KOPT-K1 (cell line): Measurements from ENCODE around the gene TANGO6.
"Not testable (repeated sequence)": the region's sequence is repeated elsewhere in the genome, so short reads cannot be mapped to it uniquely, and the experiment has no call there.

Experiments used
- H3K27ac ChIP-seq: fragments of 200-600 bp; sonication (generic); 2 replicates; pipeline ENCODE4 v1.5.1; 2016; ENCODE audit warnings: antibody characterized with exemption, mild to moderate bottlenecking, low read depth, low read length; ENCODE audit not compliant: poor library complexity, severe bottlenecking
- H3K36me3 ChIP-seq: fragments of 200-600 bp; sonication (generic); 2 replicates; pipeline ENCODE4 v1.5.1; 2017; ENCODE audit warnings: antibody characterized with exemption, mild to moderate bottlenecking, low read length, moderate library complexity; ENCODE audit not compliant: insufficient read depth
- H3K9me3 ChIP-seq: fragments of 200-600 bp; sonication (generic); 2 replicates; pipeline ENCODE4 v1.5.1; 2017; ENCODE audit warnings: antibody characterized with exemption, low read length, mild to moderate bottlenecking; ENCODE audit not compliant: insufficient read depth, poor library complexity, severe bottlenecking

Gene TANGO6

DNA sequence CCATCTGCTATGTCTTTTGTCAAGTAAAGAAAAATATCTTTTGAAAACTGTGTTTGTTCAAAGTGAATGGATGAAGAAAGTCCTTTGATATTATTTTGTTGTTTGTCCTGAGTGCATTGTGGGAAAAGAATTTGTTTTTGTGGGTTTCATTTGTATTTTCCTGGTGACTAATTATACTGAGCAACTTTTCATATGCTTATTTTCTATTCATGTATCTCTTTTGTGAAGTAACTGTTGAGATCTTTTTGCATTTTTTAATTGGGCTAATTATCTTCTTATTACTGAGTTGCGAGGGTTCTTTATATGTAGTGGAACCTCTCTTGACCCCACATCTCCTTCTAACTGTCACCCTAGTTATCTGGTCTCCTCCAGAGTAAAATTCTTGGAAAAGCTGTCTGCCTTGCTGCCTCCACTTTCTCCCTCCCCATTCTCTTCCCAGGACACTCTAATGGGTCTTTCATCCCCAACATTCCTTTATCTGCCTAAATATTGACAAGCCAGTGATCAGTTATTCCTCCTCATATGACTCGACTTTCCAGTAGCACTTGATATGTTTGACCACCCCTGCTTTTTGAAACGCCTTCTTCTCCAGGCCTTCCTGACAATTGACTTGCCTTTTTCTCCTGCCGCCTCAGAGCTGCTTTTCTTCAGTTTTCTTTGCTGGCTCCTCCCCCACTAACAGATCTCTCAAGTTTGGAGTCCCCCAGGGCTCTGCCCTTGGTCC lies 144.6 kb downstream of the TANGO6 start:
- Histone ChIP-seq H3K27ac (no peak overlapping the region), H3K36me3 (no peaks in the 10 kb centered on the region), H3K9me3 (no peaks in the 10 kb centered on the region)

DNA sequence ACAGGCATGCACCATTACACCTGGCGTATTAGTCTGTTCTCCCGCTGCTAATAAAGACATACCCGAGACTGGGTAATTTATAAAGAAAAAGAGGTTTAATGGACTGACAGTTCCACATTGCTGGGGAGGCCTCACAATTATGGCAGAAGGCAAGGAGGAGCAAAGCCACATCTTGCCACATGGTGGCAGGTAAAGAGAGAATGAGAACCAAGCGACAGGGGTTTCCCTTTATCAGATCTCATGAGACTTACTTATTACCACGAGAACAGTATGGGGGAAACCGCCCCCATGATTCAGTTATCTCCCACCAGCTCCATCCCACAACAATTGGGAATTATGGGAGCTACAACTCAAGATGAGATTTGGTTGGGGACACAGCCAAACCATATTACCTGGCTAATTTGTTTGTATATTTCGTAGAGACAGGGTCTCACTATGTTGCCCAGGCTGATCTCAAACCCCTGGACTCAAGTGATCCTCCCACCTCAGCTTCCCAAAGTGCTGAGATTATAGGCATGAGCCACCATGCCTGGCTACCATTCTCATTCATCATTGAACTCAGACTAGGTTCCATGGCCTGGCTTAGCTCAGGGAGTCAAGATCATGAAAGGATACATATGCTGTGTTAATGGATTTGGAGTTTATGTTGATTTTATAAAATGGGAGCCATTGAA lies 147.0 kb downstream of the TANGO6 start:
- H3K9me3 ChIP-seq, H3K27ac ChIP-seq, H3K36me3 ChIP-seq: not testable (repeated sequence)

DNA sequence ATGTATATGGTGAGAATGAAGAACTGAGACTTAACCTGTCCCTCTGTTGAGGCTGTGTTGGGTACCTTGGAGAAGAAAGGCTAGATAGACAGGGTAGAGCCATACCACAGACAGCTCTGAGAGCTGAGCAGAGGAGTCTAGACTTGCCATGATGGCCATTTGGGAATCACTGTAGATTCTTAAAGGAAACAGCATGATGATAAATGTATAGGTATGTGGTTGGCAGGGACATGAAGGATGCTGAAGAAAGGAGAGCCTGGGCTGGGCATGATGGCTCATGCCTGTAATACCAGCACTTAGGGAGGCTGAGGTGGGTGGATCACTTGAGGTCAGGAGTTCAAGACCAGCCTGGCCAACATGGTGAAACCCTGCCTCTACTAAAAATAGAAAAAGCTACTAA lies 147.7 kb downstream of the TANGO6 start:
- no peak overlapping the region for H3K27ac ChIP-seq
- H3K36me3 ChIP-seq = no peaks in the 10 kb centered on the region
- no peaks in the 10 kb centered on the region for H3K9me3 ChIP-seq

DNA sequence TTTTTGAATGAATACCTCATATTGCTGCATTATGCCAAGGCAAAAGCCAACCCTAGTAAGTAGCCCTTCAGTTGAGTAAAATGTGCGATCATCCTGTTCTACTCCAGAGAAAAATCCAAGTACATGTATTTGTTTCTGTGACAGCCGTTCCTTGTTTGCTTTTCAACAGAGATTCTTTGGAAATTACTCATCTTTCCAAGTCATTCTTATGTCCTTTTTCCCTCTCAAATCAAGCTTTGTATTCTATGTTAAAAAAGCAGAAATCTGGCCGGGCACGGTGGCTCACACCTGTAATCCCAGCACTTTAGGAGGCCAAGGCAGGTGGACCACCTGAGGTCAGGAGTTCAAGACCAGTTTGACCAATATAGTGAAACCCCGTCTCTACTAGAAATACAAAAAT lies 149.2 kb downstream of the TANGO6 start:
- H3K9me3 ChIP-seq = no peaks in the 10 kb centered on the region
- no peaks in the 10 kb centered on the region for H3K36me3 ChIP-seq
- H3K27ac ChIP-seq = no peak overlapping the region

DNA sequence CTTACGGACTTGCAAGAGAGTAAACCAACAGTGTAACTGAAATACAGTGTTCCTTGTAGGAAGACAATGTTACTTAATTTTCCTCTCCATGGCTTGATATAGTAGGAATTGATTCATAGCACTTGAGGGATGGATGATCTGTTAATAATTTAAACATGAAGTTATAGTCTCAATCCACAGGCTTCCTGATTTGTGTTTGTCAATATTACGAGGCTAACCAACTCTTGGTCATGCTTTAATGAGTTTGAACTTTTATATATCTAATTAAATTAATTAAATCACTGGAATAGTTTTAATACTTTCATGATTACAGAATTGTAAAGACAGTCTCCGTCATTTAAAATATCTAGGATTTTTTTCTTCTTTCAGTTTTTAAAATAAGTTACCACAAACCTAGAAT lies 150.1 kb downstream of the TANGO6 start:
- Histone ChIP-seq H3K27ac (no peak overlapping the region), H3K36me3 (no peaks in the 10 kb centered on the region)

DNA sequence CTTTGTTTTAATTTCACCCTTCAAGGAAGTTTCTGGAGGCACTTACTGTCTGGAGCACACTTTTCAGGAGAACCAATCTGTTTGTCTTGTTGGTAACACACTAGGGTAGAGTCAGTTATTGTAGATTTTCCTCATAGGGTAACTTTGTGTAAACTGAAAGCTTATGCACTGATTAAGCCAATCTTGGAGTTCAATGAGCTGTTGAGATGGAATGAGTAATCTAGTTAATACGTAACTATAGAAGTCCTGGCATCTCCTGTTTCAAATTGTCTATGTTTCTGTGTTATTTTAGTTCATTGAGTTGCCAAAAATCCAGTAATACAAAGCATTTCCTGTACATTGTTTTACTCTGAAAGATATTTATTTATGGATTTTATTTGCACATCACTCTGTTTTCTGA lies 150.6 kb downstream of the TANGO6 start:
- Histone ChIP-seq H3K9me3 (no peaks in the 10 kb centered on the region), H3K36me3 (no peaks in the 10 kb centered on the region), H3K27ac (no peak overlapping the region)

More for the DNA sequence above, 150.1 kb downstream of the TANGO6 start:
- no peaks in the 10 kb centered on the region for H3K9me3 ChIP-seq

DNA sequence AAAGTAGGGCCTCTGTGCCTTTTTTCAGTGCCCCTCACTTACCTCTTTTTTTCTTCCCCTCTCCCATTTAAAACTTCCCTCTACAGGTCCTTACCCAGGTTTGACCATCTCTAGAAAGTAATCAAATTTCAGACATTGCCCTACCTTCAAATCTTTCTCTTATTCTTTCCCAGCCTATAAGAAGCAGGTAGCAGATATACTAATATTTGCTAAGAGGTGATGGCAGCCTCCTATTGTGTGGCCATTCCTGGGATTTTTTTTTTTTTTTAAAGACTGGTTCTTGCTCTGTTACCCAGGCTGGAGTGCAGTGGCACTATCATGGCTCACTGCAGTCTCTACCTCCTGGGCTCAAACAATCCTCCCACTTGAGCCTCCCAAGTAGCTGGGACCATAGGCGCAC lies 151.0 kb downstream of the TANGO6 start:
- Histone ChIP-seq H3K27ac (no peak overlapping the region), H3K9me3 (no peaks in the 10 kb centered on the region)

DNA sequence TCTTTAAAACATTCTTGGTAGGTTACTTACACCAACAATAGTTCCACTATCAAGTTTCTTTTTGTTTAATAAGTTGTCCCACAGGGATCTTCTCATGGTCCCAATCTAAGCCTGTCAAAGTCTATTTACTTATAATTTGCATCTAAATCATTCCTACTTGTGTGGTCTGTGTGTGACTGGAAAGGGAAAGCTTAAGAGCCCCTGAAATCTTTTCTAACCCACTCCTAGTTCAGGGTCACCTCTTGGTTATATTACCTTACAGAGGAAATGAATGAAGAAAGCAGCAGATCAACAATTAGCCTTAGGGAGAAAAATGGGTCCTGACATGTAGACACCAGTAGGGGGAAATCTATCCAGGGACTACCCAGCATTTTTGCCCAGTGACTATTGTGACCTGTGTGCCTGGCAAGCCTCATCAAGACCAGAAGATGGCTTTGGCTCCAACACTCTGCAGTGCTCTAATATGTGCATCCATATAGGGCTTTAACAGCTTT lies 151.7 kb downstream of the TANGO6 start:
- Histone ChIP-seq H3K27ac (no peak overlapping the region), H3K9me3 (no peaks in the 10 kb centered on the region), H3K36me3 (no peaks in the 10 kb centered on the region)

More for the DNA sequence above, 151.0 kb downstream of the TANGO6 start:
- H3K36me3 ChIP-seq = no peaks in the 10 kb centered on the region

DNA sequence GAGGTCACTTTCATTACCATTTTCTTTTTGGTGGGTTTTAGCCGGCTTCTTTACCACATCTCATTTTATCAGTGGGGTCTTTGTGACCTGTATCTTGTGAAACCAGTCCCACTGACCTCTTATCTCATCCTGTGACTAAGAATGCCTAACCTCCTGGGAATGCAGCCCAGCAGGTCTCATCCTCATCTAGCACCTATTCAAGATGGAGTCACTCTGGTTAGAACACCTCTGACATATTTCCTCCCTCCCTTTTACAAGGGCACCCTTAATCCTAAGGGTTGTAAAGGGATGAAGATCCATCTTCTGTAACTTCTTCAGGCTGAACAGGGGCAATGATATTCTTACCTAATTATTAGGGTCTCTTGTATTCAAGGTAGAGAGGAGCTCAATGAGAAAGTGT lies 154.2 kb downstream of the TANGO6 start:
- peaks cover 5% of the 10 kb centered on the region; the same call in 1 of the 2 replicates for H3K36me3 ChIP-seq
- H3K27ac ChIP-seq = no peak overlapping the region
- peaks cover 12% of the 10 kb centered on the region for H3K9me3 ChIP-seq

DNA sequence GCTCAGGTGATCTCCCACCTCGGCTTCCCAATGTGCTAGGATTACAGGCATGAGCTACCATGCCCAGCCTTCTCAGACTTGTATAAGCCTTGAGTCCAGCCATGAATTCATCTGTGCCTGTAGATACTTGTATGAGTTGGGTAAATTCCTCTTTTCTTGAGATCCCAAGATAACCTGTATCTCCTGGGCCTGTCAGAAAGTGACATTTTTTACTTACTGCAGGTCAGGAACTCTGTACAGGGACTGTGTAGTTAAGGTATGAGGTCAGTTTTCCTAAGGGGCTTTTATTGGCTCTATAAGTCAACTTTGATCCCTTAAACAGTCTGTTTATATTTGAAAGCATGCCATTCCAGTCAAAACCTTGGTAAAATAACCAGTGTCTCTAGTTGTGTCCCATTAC lies 155.8 kb downstream of the TANGO6 start:
- peaks cover 13% of the 10 kb centered on the region; the same call in 1 of the 2 replicates for H3K36me3 ChIP-seq
- H3K9me3 ChIP-seq = peaks cover 28% of the 10 kb centered on the region

DNA sequence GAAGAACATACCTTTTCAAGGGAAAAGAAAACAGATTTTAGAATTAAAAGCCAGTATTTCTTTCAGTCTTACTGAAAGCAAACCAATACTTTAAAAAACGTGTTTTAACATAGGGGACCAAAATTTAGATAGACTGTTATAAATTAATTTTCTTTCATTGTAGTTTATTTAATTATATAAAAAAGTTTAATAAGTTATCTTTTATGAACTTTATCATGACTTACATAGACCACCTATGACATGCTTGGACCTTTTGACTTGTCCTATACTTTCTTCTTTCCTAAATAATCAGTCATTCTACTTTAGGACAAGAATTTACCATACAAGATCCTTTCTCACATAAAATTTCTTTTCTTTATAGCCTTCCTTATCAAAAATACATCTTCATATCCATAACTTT lies 160.2 kb downstream of the TANGO6 start:
- Histone ChIP-seq H3K9me3 (peaks cover 41% of the 10 kb centered on the region), H3K27ac (no peak overlapping the region), H3K36me3 (peaks cover 18% of the 10 kb centered on the region; the same call in 1 of the 2 replicates)

More for the DNA sequence above, 155.8 kb downstream of the TANGO6 start:
- H3K27ac ChIP-seq = no peak overlapping the region

DNA sequence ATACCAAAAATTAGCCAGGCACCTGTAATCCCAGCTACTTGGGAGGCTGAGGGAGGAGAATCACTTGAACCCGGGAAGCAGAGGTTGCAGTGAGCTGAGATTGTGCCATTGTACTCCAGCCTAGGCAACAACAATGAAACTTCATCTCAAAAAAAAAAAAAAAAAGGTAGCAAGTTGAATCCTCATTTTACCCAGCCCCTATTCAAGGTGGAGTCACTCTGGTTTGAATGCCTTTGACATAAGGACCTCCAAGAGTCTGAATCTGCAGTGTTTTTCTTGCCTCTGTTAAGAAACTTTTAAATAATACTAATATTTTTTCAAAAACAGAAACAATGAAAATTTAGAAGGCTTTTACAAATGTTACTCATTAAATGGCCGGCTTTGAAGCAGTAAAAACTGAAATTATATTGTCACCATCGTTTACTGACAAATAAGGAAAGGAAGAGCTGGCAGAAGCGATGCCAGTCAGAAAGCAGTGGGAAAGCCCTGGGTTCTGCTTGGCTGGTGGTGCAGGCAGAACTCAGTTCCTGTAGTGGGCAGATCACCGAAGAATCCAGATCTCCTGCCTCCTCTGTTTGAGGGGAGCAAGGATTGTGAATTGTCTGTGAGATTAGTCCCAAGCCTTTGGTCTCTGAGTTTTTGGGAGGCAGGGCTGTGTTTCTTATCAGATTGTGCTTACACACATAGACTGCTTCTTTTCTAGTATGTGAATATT lies 162.5 kb downstream of the TANGO6 start:
- H3K9me3 ChIP-seq = peaks cover 41% of the 10 kb centered on the region
- no peak overlapping the region for H3K27ac ChIP-seq

DNA sequence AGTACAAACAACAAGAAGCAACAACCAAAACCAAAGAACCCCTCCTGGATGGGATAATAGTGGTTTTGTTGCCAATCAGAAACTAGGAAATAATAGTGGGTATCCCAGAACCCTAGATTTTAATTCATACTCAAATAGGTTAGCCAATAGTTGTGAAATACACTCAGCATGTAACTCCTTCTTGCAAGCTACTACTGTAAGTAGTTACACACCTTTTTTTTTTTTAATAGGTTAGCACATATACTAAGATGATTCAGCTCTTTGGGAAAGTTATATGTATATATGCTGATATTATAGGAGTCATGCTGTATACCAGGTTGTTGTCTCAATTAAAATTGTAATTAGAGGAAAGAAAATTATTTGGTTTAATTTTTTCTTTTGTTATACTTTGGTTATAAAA lies 169.6 kb downstream of the TANGO6 start:
- Histone ChIP-seq H3K36me3 (no peaks in the 10 kb centered on the region), H3K27ac (no peak overlapping the region), H3K9me3 (no peaks in the 10 kb centered on the region)

More for the DNA sequence above, 162.5 kb downstream of the TANGO6 start:
- H3K36me3 ChIP-seq = peaks cover 18% of the 10 kb centered on the region; the same call in 1 of the 2 replicates

DNA sequence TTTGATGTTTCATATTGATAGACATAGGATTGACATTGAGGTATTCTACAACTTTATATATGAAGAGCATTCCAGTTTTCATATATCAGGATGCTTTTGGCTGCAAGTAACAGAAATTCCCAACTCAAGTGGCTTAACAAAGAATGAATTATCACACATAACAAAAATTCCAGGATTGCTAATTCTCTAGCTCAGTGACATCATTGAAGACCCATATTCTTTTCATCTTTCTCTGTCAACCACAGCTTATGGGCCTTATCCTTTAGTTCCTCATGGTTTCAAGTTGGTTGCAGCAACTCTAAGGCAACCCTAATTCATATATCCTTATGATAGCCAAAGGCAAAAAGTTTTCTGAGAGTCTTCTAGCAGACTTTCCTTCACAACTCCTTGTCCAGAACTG lies 170.7 kb downstream of the TANGO6 start:
- H3K27ac ChIP-seq = no peak overlapping the region
- H3K9me3 ChIP-seq = no peaks in the 10 kb centered on the region
- no peaks in the 10 kb centered on the region for H3K36me3 ChIP-seq

DNA sequence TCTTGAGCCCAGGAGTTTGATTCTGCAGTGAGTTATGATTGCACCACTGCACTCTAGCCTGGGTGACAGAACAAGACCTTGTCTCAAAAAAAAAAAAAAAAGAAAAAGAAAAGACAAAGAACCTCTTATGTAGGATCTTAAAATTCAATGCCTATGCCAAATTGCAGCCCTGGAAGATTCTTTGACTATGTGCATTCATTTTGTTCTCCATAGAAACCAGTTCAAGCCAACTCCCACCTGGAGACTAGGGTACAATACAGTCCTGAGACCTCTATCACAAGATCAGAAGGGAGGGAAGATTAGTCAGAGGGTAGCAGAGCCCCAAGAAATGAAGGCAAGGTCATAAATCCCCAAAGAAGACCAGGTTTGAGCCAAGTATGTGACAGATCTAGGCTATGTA lies 171.5 kb downstream of the TANGO6 start:
- no peaks in the 10 kb centered on the region for H3K9me3 ChIP-seq
- no peak overlapping the region for H3K27ac ChIP-seq
- no peaks in the 10 kb centered on the region for H3K36me3 ChIP-seq
